Gastroesophageal sphincter (tissue), 4 donors: ENCODE measurements around the gene ARID3A. TPM values are rescaled to one million over a fixed set of nuclear protein-coding genes. Genes with fewer than 3 reads are reported as not detected.
A peak's percentile ranks its signal among the peaks of the same experiment; 100 is the strongest.

Experiments
- ATAC-seq: fragments of 150-250 bp; one replicate; pipeline ENCODE4 v1.9.1; 2016; ENCODE audit warnings: mild to moderate bottlenecking, moderate library complexity
- H3K27ac ChIP-seq, 4 donors: fragments of 200-600 bp; sonication (generic) in 3 of 4; 1 replicate in 3 of 4; 2 replicates in 1 of 4; pipeline ENCODE4 v1.5.1; 2016 to 2019
- H3K27me3 ChIP-seq: fragments of 200-600 bp; sonication (generic); one replicate; pipeline ENCODE4 v1.5.1; 2019
- H3K36me3 ChIP-seq, 2 donors: fragments of 200-600 bp; sonication (generic); one replicate each; pipeline ENCODE4 v1.5.1; 2019; ENCODE audit warnings: control low read depth in 1 of 2
- H3K4me1 ChIP-seq, 3 donors: fragments of 200-600 bp; sonication (generic); 1 replicate in 2 of 3; 2 replicates in 1 of 3; pipeline ENCODE4 v1.5.1; 2016 to 2019; ENCODE audit warnings: control low read depth in 2 of 3
- H3K4me3 ChIP-seq, 2 donors: fragments of 200-600 bp; sonication (generic); one replicate each; pipeline ENCODE4 v1.5.1; 2019; ENCODE audit warnings: mild to moderate bottlenecking in 1 of 2, moderate library complexity in 1 of 2
- H3K9me3 ChIP-seq, 3 donors: fragments of 200-600 bp; sonication (generic); one replicate each; pipeline ENCODE4 v1.5.1; 2017 to 2019; ENCODE audit warnings: control low read depth in 2 of 3
- EP300 ChIP-seq: sonication (generic); formaldehyde crosslinking; IDR thresholded peaks from one replicate; pipeline ENCODE4 v1.6.1; 2017; ENCODE audit warnings: antibody characterized with exemption, mild to moderate bottlenecking
- POLR2A ChIP-seq, 2 donors: fragments of 450-650 bp; IDR thresholded peaks; one replicate each; pipeline ENCODE4 v1.6.1; 2017; ENCODE audit warnings: antibody characterized with exemption in 2 of 2, mild to moderate bottlenecking in 2 of 2, moderate library complexity in 1 of 2
- POLR2AphosphoS5 ChIP-seq: sonication (generic); formaldehyde crosslinking; IDR thresholded peaks from one replicate; pipeline ENCODE4 v1.6.1; 2017; ENCODE audit warnings: antibody characterized with exemption
- WGBS, 2 donors: methylation state at CpG; one replicate each; pipeline ENCODE4 v1.1.5; 2018; ENCODE audit warnings: low coverage in 1 of 2; 5-methylcytosine and 5-hydroxymethylcytosine counted together
- total RNA-seq, 4 donors: library from RNA; depleted of rRNA; stranded (reverse); fragments of >200 nt; gene quantifications; one replicate each; pipeline ENCODE4 v1.1.0, GENCODE V29; 2016
- TF ChIP-seq, protein P1 (sequence below), 4 experiments: fragments of 200-600 bp in 2 of 4; fragments of 450-650 bp in 2 of 4; sonication (generic) in 1 of 4; IDR thresholded peaks; one replicate each; pipeline ENCODE4 v1.5.1; 2017 to 2019; ENCODE audit warnings: antibody characterized with exemption in 4 of 4, mild to moderate bottlenecking in 2 of 4, moderate library complexity in 2 of 4

ARID3A gene
- total RNA-seq, 4 donors from 2014 or later, result 3.6 to 6.2 (median 4.9) TPM

DNA sequence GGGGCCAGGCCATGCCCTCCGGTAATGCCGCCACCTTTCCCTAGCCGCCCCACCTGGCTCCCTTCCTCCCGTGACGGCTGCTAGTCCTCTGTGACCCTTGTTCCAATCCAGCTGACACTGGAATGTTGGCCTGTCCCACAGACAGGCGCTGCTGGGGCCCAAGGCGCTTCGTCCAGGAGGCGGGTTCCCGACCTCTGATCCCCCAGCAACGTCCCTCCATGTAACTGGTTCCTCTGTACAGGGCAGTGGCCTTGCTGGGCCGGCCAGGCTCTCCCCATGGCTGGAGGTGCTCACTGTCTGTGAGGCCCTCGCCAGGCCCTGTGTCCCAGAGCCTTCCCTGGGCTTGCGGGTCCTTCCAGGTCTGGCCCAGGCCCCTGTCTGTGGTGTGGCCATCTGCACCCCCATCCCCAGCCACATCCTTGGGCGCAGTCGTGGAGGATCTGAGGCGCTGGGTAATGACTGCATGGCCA, 67.6 kb downstream of the ARID3A start:
- no peak for ATAC-seq
- Histone ChIP-seq H3K9me3 (no peaks in the 10 kb centered on the region), H3K36me3 (peaks cover 0 to 69% of the 10 kb centered on the region in 2 donors), H3K4me1 (peaks cover 0 to 27% (median 7%) of the 10 kb centered on the region in 3 donors), H3K4me3 (no peak overlapping the region), H3K27ac (no peak overlapping the region), H3K27me3 (peaks cover 49% of the 10 kb centered on the region)
- no CpG with 5 or more reads among the region's 17 CpGs for WGBS, 2 donors
- TF ChIP-seq POLR2AphosphoS5, result no peak

DNA sequence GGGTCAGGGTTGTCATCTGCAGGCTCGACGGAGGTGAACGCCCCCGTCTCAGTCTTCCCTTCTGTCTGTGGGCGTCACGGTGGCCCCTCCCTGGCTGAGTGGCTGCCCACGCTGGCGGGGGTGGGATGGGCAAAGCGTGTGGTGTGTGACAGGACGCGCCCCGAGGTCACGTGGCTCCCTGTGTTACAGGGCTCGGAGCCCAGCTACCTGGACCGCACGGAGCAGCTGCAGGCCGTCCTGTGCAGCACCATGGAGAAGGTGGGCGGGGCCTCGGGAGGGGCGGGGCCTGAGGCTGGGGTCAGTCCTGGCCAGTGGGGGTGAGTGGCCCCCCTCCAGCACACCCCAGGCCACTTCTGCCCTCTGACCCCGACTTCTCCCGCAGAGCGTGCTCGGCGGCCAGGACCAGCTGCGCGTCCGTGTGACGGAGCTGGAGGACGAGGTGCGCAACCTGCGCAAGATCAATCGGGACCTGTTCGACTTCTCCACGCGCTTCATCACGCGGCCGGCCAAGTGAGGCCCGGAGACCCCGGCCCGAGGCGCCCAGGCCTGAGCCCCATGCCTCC, 68.1 kb downstream of the ARID3A start:
- TF ChIP-seq POLR2A (IDR thresholded peaks at IDR 0.05) (no peak), POLR2AphosphoS5 (no peak), EP300 (no peak)
- TF ChIP-seq, protein P1, sequence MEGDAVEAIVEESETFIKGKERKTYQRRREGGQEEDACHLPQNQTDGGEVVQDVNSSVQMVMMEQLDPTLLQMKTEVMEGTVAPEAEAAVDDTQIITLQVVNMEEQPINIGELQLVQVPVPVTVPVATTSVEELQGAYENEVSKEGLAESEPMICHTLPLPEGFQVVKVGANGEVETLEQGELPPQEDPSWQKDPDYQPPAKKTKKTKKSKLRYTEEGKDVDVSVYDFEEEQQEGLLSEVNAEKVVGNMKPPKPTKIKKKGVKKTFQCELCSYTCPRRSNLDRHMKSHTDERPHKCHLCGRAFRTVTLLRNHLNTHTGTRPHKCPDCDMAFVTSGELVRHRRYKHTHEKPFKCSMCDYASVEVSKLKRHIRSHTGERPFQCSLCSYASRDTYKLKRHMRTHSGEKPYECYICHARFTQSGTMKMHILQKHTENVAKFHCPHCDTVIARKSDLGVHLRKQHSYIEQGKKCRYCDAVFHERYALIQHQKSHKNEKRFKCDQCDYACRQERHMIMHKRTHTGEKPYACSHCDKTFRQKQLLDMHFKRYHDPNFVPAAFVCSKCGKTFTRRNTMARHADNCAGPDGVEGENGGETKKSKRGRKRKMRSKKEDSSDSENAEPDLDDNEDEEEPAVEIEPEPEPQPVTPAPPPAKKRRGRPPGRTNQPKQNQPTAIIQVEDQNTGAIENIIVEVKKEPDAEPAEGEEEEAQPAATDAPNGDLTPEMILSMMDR (IDR thresholded peaks at IDR 0.05), result no peak
- H3K4me3 ChIP-seq, result no peak overlapping the region
- whole genome bisulfite sequencing, 2 donors, result 100% methylated on average over 5 of the region's 43 CpGs; no CpG with 5 or more reads in 1 of the 2 donors
- ATAC-seq, result no peak
- peaks cover 0 to 27% (median 7%) of the 10 kb centered on the region in 3 donors for H3K4me1 ChIP-seq
- H3K9me3 ChIP-seq, result no peaks in the 10 kb centered on the region
- peaks cover 54% of the 10 kb centered on the region for H3K27me3 ChIP-seq
- H3K27ac ChIP-seq, result no peak overlapping the region
- peaks cover 0 to 65% of the 10 kb centered on the region in 2 donors for H3K36me3 ChIP-seq

DNA sequence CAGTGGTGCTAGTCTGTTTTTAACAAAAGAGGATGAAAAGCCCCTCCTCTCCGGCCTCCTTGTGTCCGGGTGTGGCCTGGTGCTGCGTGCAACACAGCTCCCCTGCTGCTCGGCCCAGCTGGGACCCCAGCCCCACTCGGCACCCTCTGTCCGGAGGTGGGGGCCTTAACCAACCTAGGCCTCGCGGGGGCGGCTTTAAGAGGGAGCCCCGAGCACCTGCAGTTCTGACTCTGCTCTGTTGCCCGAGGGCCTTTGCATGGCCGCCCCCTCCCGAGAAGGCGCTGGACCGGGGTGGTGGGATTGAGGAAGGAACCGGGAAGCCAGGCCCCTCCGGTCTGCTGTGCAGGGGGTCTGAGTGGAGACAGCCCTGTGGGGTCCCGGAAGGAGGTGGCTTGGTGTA, 68.7 kb downstream of the ARID3A start:
- Histone ChIP-seq H3K27me3 (peaks cover 60% of the 10 kb centered on the region), H3K9me3 (no peaks in the 10 kb centered on the region), H3K27ac (no peak overlapping the region), H3K36me3 (peaks cover 0 to 60% of the 10 kb centered on the region in 2 donors), H3K4me3 (no peak overlapping the region), H3K4me1 (peaks cover 0 to 27% (median 7%) of the 10 kb centered on the region in 3 donors)
- WGBS, 2 donors, result no CpG with 5 or more reads among the region's 18 CpGs
- no peak for ATAC-seq
- TF ChIP-seq EP300, result no peak
- no peak for TF ChIP-seq POLR2AphosphoS5
- no peak for TF ChIP-seq POLR2A (IDR thresholded peaks at IDR 0.05)
- TF ChIP-seq, protein P1 (IDR thresholded peaks at IDR 0.05), result no peak

DNA sequence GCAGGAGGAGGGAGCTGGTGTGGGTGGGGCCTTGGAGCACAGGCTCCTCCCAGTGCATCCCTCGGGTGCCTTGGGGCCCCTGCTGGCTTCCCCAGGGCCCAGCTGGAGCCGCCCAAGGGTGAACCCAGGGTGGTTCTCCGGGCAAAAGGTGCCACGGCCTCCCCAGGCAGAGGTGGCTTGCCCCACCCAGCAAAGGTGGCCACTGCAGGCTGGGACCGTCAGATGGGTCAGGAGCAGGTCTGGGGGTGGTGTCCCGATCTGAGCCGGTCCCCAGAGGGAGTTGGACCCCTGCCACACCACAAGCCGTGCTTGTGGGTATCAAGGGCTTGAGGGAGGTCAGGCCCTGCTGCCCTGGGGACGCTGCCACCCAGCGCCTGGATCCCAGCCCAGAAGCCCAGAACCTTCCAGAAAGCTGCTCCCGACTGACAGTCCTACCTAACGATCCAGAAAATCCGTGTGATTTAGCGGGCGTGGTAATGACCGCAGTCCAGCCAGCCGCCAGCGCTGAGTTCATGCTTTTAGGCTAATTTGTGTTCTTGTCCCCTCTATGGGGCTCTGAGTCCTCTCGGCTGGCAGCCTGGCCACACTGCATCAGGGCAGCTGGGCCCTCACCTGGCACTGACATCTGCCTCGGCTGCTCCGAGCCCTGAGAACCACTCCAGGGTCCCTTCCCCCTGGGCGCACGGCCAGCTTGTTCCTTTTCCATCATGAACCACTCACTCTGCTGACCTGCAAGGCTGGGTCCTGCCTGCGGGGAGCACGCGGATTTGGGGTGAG, 69.4 kb downstream of the ARID3A start:
- 60% methylated on average over 2 of the region's 26 CpGs; no CpG with 5 or more reads in 1 of the 2 donors for WGBS, 2 donors
- TF ChIP-seq POLR2A (IDR thresholded peaks at IDR 0.05), result no peak
- no peak for TF ChIP-seq POLR2AphosphoS5
- TF ChIP-seq, protein P1 (IDR thresholded peaks at IDR 0.05), result no peak
- TF ChIP-seq EP300, result no peak
- H3K4me3 ChIP-seq, result no peak overlapping the region
- peaks cover 0 to 24% (median 10%) of the 10 kb centered on the region in 3 donors for H3K4me1 ChIP-seq
- no peaks in the 10 kb centered on the region for H3K9me3 ChIP-seq
- ATAC-seq, result no peak
- H3K36me3 ChIP-seq, result peaks cover 0 to 52% of the 10 kb centered on the region in 2 donors
- peaks cover 67% of the 10 kb centered on the region for H3K27me3 ChIP-seq
- no peak overlapping the region for H3K27ac ChIP-seq

DNA sequence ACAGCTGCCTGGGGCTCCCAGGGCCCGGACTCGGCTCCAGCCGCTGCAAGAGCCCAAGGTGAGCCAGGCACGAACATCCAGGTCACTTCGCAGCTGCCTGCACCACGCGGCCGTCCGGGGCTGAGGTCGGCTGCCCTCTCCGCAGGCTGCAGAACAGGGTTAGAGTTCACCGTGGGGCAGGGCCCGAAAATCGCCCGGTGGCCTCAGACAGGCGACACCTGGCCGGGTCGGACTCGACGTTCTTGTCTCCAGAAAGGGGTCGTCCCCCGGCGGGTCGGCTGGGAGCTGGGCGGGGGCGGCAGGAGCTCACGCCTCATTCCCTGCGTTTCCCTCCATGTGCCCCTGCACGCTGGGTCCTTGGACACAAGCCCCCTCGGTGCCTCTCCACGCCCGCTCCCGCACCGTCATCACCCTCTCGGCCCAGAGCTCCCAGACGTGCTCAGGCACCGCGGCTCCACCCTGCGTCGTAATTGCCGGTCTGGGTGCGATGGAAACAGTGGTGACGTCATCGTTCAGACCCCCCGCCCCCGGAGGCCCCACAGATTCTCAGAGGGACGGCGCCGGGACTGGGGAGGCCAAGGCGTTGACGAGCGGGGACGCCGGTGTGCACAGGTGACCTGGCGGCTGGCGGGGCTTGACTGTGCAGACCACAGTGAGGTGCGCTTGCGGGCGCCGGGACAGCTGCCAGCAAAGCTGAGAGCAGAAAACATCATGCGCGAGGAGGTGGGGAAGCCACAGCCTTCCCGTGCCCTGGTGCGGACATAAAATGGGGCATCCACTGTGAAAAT, 70.4 kb downstream of the ARID3A start:
- TF ChIP-seq EP300 (no peak), POLR2A (IDR thresholded peaks at IDR 0.05) (no peak), POLR2AphosphoS5 (no peak)
- TF ChIP-seq, protein P1 (IDR thresholded peaks at IDR 0.05), result no peak
- Histone ChIP-seq H3K9me3 (no peaks in the 10 kb centered on the region), H3K4me1 (peaks cover 0 to 26% (median 16%) of the 10 kb centered on the region in 3 donors), H3K27me3 (peaks cover 77% of the 10 kb centered on the region), H3K27ac (no peak overlapping the region), H3K4me3 (no peak overlapping the region), H3K36me3 (peaks cover 0 to 42% of the 10 kb centered on the region in 2 donors)
- ATAC-seq, result peak; percentile 20
- 0 to 5% methylated on average over 1 to 9 of the region's 64 CpGs for WGBS, 2 donors
